GM10847 (cell line): Measurements from ENCODE around the gene WASHC4.

Experiments
- POLR2A ChIP-seq: IDR thresholded peaks from 2 replicates; pipeline ENCODE4 v1.6.1; 2011; ENCODE audit not compliant: insufficient read length; ENCODE audit errors: extremely low read depth

The WASHC4 gene

GRCh38 chr12:105171691-105172436 is 64.3 kb downstream of the WASHC4 start:
- no peak for TF ChIP-seq POLR2A

DNA sequence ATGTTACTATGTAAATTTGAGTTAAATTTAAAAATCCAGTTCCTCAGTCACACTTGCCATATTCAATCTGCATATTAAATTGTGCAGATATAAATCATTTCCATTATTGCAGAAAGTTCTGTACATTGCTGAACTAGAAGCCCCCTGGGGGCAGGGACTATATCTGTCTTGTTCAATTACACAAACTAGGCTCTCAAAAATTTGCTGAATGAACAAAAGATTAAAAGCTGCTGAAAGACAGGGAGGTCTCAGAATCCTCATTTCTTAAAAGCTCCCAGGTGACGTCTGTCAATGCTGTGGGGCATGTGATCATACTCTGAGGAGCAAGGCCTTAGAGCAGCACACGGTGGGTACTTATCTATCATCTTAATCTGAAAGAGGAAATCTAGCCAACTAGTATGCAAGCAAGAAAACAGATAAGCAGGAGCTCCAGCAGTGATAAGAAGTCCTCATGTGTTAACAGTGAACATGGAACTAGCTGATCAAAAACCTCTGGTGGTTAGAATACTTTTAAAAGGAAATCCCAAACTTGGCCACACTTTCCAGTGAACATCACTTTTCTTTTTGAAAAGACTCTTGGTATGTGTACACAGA is 68.0 kb downstream of the WASHC4 start:
- TF ChIP-seq POLR2A, result no peak

DNA sequence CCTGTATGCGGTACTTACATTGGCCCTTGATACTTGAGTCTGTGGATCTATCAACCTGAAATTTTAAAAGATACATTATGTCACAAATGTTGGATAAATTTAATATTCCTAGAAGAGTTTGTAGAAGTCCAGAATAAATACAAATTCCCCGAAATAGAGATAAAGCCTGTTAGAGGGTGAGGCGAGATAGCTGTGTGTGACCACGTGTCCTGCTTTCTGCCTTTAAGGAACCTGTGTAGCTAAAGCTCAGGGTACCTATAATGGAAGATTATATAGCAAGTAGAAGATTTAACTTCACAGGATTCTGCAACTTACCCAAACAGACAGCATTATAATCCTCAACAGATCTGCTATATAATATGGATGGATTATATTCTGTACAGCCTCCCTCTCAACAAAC is 69.7 kb downstream of the WASHC4 start:
- no peak for TF ChIP-seq POLR2A

GRCh38 chr12:105189293-105189692 is 81.8 kb downstream of the WASHC4 start:
- TF ChIP-seq POLR2A, result no peak

GRCh38 chr12:105190530-105190929 is 83.0 kb downstream of the WASHC4 start:
- TF ChIP-seq POLR2A, result no peak

GRCh38 chr12:105192624-105193225 is 85.2 kb downstream of the WASHC4 start:
- TF ChIP-seq POLR2A, result no peak

- TF ChIP-seq POLR2A, result no peak
These were observed 87.4 kb downstream of the WASHC4 start for GRCh38 chr12:105194947-105195346.

DNA sequence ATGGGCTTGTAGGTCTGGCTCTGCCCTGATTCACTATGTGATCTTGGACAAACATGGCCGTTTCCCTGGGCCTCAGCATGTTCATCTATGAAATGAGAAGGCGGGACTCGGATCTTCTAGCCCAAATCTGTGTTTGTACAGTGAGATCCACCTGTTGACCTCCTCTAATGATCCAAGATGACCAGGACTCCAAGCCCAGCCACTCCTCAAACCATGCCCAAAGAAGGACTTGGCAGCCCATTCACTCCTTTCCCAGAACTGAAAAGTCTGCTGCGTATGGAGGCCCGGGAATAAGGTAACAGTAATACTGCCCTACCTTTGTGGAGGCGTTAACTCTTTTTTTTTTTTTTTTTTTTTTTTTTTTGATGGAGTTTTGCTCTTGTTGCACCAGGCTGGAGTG is 88.6 kb downstream of the WASHC4 start:
- TF ChIP-seq POLR2A, result no peak

DNA sequence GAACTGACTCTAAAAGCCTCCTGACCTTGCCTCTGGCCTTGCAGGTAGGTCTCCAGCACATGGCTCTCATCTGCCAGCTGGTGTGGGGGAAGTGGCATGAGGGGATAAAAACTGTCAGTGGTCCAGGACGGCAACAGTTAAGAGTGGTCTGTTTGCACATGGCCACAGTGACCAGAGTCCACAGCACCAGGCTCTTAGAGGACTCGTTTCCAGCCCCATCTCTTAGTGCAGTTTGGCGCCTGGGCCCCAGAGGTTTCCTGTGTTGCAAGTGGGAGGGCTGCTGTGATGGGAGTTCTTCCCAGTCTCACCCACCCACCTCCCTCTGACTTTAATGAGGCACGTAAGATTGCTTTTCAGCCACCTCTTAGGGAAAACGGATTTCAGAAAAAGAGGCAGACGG is 91.4 kb downstream of the WASHC4 start:
- no peak for TF ChIP-seq POLR2A

DNA sequence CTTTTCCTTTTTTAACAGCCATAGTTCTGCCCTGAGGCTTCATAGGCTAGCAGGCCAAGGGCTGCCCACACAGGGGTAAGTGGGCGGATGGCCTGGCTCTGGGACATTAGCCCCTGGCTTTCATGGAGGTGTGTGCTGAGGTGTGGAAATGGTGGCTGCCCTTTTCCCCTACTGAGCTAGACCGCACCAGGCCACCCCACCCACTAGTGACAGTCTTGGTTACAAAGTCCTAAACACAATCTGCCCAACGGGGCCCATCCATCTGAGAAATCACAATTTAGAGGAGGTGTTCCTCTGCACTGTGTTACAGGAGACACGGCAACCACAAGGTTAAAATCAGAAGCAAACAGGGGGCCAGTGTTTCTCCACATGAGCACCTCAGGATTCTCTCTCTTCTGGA is 92.9 kb downstream of the WASHC4 start:
- no peak for TF ChIP-seq POLR2A

DNA sequence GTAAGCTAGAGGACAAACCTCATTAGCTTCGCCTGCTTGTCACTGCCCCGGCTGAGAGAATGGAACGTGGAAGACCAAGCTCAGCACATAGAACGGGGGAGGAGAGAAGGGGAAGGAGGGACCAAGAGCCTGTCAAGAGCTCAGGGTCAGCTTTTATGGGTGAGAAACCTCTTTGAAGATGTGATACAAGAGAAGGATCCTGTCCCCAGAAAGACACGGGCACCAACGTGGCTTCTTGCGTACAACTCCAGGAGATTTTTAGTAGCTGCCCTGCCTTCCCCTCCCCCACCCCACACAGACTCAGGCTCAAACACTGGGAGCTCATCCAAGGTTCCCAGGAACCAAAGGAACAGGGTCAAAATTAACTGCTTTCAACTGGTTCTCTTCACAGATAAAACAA is 93.8 kb downstream of the WASHC4 start:
- TF ChIP-seq POLR2A, result no peak

- no peak for TF ChIP-seq POLR2A
These were observed 94.7 kb downstream of the WASHC4 start for GRCh38 chr12:105202202-105202601.

DNA sequence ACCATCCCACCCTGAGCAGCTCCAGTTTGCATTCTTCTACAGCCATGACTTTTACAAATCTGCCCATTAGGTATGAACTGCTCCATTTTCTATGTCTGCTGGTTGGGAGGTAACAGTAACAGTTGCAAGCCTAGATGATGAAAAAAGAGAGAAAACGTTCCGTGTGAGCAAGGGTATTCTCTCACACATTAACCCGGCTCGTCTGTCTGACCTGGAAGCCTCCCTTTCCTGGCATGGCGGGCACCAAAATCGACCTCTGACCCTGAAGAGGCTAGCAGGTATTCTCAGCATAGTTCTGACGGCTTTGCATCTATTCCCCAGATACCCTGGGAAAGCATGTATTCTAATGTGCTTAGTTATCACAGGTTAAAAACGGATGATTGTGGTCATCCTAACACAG is 96.6 kb downstream of the WASHC4 start:
- no peak for TF ChIP-seq POLR2A

GRCh38 chr12:105204916-105205315 is 97.4 kb downstream of the WASHC4 start:
- TF ChIP-seq POLR2A, result no peak

DNA sequence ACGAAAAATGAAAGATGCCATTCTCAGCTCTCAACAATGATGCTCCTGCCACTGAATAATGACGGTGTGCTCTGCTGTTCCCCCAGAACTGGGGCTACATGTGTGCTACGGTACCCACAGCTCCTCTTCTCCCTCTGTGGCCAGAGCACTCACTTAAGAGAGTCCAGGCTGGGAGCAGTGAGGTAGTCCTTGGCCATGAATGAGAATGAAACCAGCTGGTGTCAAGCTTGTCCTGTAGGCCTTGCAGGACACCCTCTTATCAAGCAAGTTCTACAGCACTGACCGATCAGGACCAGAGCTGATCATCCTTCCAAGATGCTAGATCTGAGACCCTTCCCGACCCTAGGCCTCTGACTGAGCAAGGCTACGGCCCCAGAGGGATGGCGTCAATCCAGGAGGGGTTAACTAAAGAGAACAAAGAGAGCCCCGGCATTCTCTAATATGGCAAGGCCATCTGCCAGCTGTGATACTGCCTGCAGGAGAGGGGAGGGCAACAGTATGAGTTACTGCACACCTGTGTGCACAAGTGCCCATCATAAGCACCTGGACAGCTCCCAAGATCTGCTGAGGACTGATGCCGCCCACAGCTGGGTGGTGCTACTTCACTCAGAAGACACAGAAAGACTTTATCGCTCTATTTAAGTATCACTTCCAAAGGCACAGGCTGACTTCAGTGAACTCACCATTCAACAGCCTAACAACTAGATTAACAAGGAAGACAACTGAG is 98.0 kb downstream of the WASHC4 start:
- no peak for TF ChIP-seq POLR2A
